ENCODE measurements around the gene PFKP. TPM values are rescaled to one million over a fixed set of nuclear protein-coding genes. Genes with fewer than 3 reads are reported as not detected.

PFKP gene
- total and polyA plus RNA-seq, 4 experiments from 2014 or later = 62.4 to 83.6 (median 73.2) TPM

DNA sequence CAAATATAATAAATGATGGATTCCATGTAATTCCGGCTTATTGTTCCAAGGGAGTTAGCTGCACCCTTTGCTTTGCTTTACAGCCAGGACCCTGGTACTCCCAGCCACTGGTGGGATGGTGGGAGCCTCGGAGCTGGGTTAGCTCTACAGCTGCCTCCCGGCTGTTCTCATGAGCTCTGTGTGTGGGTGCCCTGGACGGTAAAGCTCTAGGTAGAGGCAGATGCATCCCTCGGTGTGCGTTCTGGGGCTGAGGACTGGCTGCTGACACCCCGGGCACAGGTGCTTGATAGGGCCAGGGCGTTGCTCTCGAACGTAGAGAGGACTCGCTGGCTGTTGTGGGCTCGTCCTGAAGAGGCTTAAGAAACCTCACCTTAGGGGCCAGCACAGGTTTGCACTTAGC lies 50.1 kb downstream of the PFKP start:
- no peak overlapping the region for H3K4me3 Mint-ChIP-seq
- H3K4me1 ChIP-seq (ENCODE audit: insufficient read depth, low read length) = no peaks in the 10 kb centered on the region
- DNase-seq = no peak
- no peak overlapping the region for H3K4me3 ChIP-seq (ENCODE audit: low read length in 2 of 2)
- no peak overlapping the region for H3K27ac ChIP-seq (ENCODE audit: low read depth, low read length)
- H3K27me3 ChIP-seq (ENCODE audit: insufficient read depth, low read length) = no peaks in the 10 kb centered on the region
- peaks cover 49% of the 10 kb centered on the region for H3K36me3 ChIP-seq (ENCODE audit: insufficient read depth, low read length)
- H3K4me1 Mint-ChIP-seq = no peaks in the 10 kb centered on the region
- POLR2A ChIA-PET (ENCODE audit: partially characterized antibody) = no interaction called here
- no peaks in the 10 kb centered on the region for H3K9me3 ChIP-seq (ENCODE audit: control insufficient read depth in 1 of 2, low read length in 2 of 2)
- H3K9me3 Mint-ChIP-seq = no peaks in the 10 kb centered on the region
- H3K36me3 Mint-ChIP-seq = peaks cover 55 to 79% of the 10 kb centered on the region in 2 donors
- no peaks in the 10 kb centered on the region for H3K27me3 Mint-ChIP-seq
- peak overlapping the region in 2 of 7 donors; percentile 24 to 82 for H3K27ac Mint-ChIP-seq
- intact Hi-C loops (cut with micrococcal nuclease) = no loop called here
- CTCF ChIA-PET (ENCODE audit: partially characterized antibody) = no interaction called here

DNA sequence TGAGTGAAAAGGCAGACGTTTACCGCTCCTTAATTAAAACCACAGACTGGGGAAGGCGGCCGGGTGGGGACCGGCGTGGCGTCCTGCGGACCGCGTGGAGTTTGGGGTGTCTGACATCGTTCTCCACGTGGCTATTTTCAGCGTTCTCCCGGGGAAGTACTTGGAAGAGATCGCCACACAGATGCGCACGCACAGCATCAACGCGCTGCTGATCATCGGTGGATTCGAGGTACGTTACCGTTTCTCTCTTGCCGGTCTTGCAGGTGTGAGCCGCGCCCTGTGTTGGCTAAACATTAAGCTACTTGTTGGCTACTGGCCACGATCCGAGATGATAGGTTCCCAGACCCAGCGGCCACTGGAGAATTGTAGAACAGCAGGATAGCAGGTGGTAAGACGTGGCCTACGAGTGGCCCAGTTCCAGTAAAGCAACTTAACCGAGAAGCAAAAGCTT lies 51.3 kb downstream of the PFKP start:
- ChIA-PET CTCF (ENCODE audit: partially characterized antibody) (no interaction called here), POLR2A (ENCODE audit: partially characterized antibody) (interaction anchor here (1.0 kb wide), 1 partner anchor 50 kb away, joined by 3 read pairs; no protein-coding TSS in a partner anchor)
- H3K9me3 Mint-ChIP-seq = no peaks in the 10 kb centered on the region
- H3K27me3 ChIP-seq (ENCODE audit: insufficient read depth, low read length) = no peaks in the 10 kb centered on the region
- peaks cover 46% of the 10 kb centered on the region for H3K36me3 ChIP-seq (ENCODE audit: insufficient read depth, low read length)
- H3K27me3 Mint-ChIP-seq = no peaks in the 10 kb centered on the region
- no peaks in the 10 kb centered on the region for H3K4me1 Mint-ChIP-seq
- peak overlapping the region in 1 of 7 donors; percentile 78 for H3K27ac Mint-ChIP-seq
- peaks cover 51 to 78% of the 10 kb centered on the region in 2 donors for H3K36me3 Mint-ChIP-seq
- no peak overlapping the region for H3K4me3 Mint-ChIP-seq
- no peaks in the 10 kb centered on the region for H3K9me3 ChIP-seq (ENCODE audit: control insufficient read depth in 1 of 2, low read length in 2 of 2)
- no peak overlapping the region for H3K27ac ChIP-seq (ENCODE audit: low read depth, low read length)
- H3K4me3 ChIP-seq (ENCODE audit: low read length in 2 of 2) = no peak overlapping the region
- no peak for DNase-seq
- no peaks in the 10 kb centered on the region for H3K4me1 ChIP-seq (ENCODE audit: insufficient read depth, low read length)
- intact Hi-C loops (cut with micrococcal nuclease) = no loop called here

DNA sequence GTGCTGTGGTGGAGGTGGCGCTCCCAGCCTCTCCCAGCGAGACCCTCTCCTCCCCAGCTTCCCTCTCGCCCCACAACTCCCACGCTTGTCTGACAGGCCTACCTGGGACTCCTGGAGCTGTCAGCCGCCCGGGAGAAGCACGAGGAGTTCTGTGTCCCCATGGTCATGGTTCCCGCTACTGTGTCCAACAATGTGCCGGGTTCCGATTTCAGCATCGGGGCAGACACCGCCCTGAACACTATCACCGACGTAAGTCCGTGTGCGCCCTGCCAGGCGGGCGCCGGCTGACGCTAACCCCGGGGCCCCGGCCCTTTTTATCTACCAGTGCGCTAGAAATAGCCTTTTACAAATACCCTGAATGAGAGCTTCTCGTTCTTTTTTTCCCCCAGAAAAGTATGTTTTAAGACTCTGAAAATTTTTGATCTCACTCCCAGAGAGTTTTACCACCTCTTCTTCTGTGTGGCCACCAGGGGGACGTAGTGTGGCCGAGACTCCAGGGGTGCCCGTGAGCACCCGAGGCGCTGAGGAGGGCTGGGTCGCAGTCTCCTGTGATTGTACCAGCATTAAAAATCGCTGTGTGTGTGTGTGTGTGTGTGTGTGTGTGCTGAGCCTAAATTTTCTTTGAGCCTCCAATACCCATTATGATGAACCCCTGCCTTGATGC lies 52.6 kb downstream of the PFKP start:
- H3K27me3 ChIP-seq (ENCODE audit: insufficient read depth, low read length) = no peaks in the 10 kb centered on the region
- no peak for DNase-seq
- H3K27ac Mint-ChIP-seq = no peak overlapping the region
- H3K36me3 ChIP-seq (ENCODE audit: insufficient read depth, low read length) = peaks cover 36% of the 10 kb centered on the region
- no peak overlapping the region for H3K4me3 ChIP-seq (ENCODE audit: low read length in 2 of 2)
- H3K4me3 Mint-ChIP-seq = no peak overlapping the region
- no peaks in the 10 kb centered on the region for H3K9me3 Mint-ChIP-seq
- H3K4me1 ChIP-seq (ENCODE audit: insufficient read depth, low read length) = no peaks in the 10 kb centered on the region
- no peak overlapping the region for H3K27ac ChIP-seq (ENCODE audit: low read depth, low read length)
- H3K36me3 Mint-ChIP-seq = peaks cover 49 to 75% of the 10 kb centered on the region in 2 donors
- ChIA-PET CTCF (ENCODE audit: partially characterized antibody) (no interaction called here), POLR2A (ENCODE audit: partially characterized antibody) (no interaction called here)
- intact Hi-C loops (cut with micrococcal nuclease) = no loop called here
- no peaks in the 10 kb centered on the region for H3K27me3 Mint-ChIP-seq
- H3K4me1 Mint-ChIP-seq = no peaks in the 10 kb centered on the region
- H3K9me3 ChIP-seq (ENCODE audit: control insufficient read depth in 1 of 2, low read length in 2 of 2) = no peaks in the 10 kb centered on the region

DNA sequence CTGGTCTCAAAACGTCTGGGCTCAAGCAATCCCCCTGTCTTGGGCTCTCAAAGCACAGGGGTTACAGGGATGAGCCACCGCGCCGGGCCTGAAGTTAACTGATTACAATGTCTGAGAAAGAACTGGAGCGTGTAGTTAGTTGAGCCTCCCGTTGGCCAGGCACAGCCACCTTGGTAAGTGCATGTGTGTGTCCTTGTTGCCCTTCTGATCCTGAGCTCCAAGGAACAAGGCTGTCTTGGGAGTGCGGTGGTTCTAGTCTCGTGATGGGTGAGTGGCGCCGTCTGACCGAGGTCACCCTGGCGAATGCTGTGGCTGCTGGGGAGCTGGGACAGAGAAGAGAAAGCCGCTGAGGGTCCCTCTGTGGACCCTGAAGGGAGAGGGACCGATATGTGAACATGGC lies 54.7 kb downstream of the PFKP start:
- H3K4me1 ChIP-seq (ENCODE audit: insufficient read depth, low read length) = no peaks in the 10 kb centered on the region
- H3K27me3 ChIP-seq (ENCODE audit: insufficient read depth, low read length) = no peaks in the 10 kb centered on the region
- Mint-ChIP-seq H3K4me1 (no peaks in the 10 kb centered on the region), H3K4me3 (no peak overlapping the region), H3K9me3 (peaks cover 0 to 2% (median 0%) of the 10 kb centered on the region in 8 donors), H3K36me3 (peaks cover 34 to 69% of the 10 kb centered on the region in 2 donors), H3K27ac (no peak overlapping the region), H3K27me3 (no peaks in the 10 kb centered on the region)
- H3K9me3 ChIP-seq (ENCODE audit: control insufficient read depth in 1 of 2, low read length in 2 of 2) = no peaks in the 10 kb centered on the region
- POLR2A ChIA-PET (ENCODE audit: partially characterized antibody) = no interaction called here
- CTCF ChIA-PET (ENCODE audit: partially characterized antibody) = no interaction called here
- no peak for DNase-seq
- H3K27ac ChIP-seq (ENCODE audit: low read depth, low read length) = no peak overlapping the region
- intact Hi-C loops (cut with micrococcal nuclease) = no loop called here
- H3K36me3 ChIP-seq (ENCODE audit: insufficient read depth, low read length) = peaks cover 25% of the 10 kb centered on the region
- no peak overlapping the region for H3K4me3 ChIP-seq (ENCODE audit: low read length in 2 of 2)

DNA sequence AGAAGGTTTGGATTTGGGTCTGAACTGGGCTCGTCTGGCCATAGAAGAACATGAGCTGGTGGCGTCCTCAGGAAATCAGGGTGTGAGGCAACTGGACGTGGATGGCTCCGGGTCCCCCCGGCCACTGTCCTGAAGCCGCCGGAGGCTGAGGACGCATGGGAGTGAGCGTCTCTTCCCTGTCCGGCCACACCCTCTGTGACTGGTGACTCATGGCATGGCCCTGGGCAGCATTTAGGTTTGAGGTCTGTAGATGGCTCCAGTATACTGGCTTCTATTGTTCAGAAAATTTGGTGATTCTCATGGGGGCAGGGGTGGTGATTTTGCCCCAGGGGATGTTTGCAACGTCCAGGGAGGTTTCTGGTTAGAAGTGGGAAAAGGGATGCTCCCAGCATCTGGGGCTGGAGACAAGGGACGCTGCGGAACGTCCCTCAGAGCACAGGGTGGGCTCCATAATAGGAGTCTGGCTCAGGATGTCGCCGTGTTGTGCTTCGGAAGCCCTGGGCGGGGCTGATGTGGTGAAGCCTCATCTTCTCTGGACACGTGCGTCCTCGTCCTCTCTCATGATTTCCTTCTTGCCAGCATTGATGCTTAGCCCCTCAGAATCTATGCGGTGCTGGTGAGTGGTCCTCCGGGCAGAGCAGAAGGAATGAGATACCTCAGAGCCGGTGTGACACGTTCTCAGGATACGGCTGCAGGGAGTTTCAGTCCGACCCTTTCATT lies 55.3 kb downstream of the PFKP start:
- CTCF ChIA-PET (ENCODE audit: partially characterized antibody) = no interaction called here

DNA sequence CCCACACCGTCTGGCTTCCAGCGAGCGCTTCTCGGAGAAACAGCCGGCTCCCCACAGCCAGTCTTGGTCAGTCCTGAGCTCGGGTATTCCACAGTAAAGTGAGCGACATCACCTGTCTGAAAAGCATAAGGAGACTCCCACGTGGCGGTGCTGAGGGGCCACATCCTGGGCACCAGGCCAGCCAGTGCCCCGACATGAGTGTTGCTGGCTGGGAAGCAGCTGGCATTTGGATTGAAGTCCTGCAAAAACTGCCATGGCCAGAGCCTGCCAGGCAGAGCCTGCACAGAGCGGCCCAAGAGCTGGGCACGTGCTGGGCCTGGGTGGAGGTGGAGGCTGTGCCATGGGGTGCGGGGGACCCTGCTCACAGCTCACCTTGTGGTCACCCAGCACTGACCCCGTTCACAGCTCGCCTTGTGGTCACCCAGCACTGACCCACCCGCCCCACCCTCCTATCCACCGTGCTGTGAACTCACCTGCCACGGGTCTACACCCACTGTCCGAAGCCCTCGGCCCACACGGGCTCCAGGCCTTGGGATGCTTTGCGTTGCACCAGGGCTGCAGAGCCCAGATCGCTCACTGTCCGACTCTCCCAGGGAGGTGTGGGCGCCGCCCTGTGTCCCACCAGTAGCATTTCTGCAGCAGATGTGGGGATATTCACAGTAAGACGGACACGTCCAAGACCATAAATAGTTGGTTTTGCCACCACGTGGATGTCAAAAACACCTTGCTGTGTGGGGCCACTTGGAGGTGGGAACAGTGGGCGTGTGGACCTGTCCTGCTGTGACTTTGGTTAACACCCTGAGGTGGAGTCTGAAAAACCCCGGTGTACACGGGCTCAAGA lies 56.4 kb downstream of the PFKP start:
- CTCF ChIA-PET (ENCODE audit: partially characterized antibody) = no interaction called here
- Histone ChIP-seq H3K27me3 (ENCODE audit: insufficient read depth, low read length) (no peaks in the 10 kb centered on the region), H3K36me3 (ENCODE audit: insufficient read depth, low read length) (peaks cover 16% of the 10 kb centered on the region), H3K4me1 (ENCODE audit: insufficient read depth, low read length) (no peaks in the 10 kb centered on the region), H3K4me3 (ENCODE audit: low read length in 2 of 2) (no peak overlapping the region), H3K27ac (ENCODE audit: low read depth, low read length) (no peak overlapping the region), H3K9me3 (ENCODE audit: control insufficient read depth in 1 of 2, low read length in 2 of 2) (no peaks in the 10 kb centered on the region)
- peaks cover 0 to 9% (median 0%) of the 10 kb centered on the region in 8 donors for H3K9me3 Mint-ChIP-seq
- no peaks in the 10 kb centered on the region for H3K4me1 Mint-ChIP-seq
- POLR2A ChIA-PET (ENCODE audit: partially characterized antibody) = no interaction called here
- H3K27ac Mint-ChIP-seq = no peak overlapping the region
- H3K36me3 Mint-ChIP-seq = peaks cover 28 to 68% of the 10 kb centered on the region in 2 donors
- no peak overlapping the region for H3K4me3 Mint-ChIP-seq
- no peak for DNase-seq
- H3K27me3 Mint-ChIP-seq = no peaks in the 10 kb centered on the region
- intact Hi-C loops (cut with micrococcal nuclease) = no loop called here

More for the DNA sequence above, 55.3 kb downstream of the PFKP start:
- H3K27me3 ChIP-seq (ENCODE audit: insufficient read depth, low read length) = no peaks in the 10 kb centered on the region
- no peaks in the 10 kb centered on the region for H3K4me1 Mint-ChIP-seq
- H3K27ac ChIP-seq (ENCODE audit: low read depth, low read length) = no peak overlapping the region
- H3K27ac Mint-ChIP-seq = peak overlapping the region in 1 of 7 donors; percentile 16
- H3K36me3 Mint-ChIP-seq = peaks cover 30 to 67% of the 10 kb centered on the region in 2 donors
- DNase-seq = no peak
- H3K27me3 Mint-ChIP-seq = no peaks in the 10 kb centered on the region
- no peaks in the 10 kb centered on the region for H3K4me1 ChIP-seq (ENCODE audit: insufficient read depth, low read length)
- peaks cover 0 to 4% (median 0%) of the 10 kb centered on the region in 8 donors for H3K9me3 Mint-ChIP-seq
- H3K4me3 ChIP-seq (ENCODE audit: low read length in 2 of 2) = no peak overlapping the region
- no peak overlapping the region for H3K4me3 Mint-ChIP-seq
- POLR2A ChIA-PET (ENCODE audit: partially characterized antibody) = no interaction called here
- H3K9me3 ChIP-seq (ENCODE audit: control insufficient read depth in 1 of 2, low read length in 2 of 2) = no peaks in the 10 kb centered on the region
- H3K36me3 ChIP-seq (ENCODE audit: insufficient read depth, low read length) = peaks cover 19% of the 10 kb centered on the region
- intact Hi-C loops (cut with micrococcal nuclease) = no loop called here

Data from CD4-positive, alpha-beta memory T cell (primary cell).